HG02973 (cell line): ENCODE results near the gene ANKDD1A.

ENCODE experiments used
- ATAC-seq: cut with Tn5 transposase; IDR thresholded peaks from one replicate; pipeline ENCODE4 v1.9.1; 2021; ENCODE audit warnings: moderate library complexity; ENCODE audit not compliant: unreplicated experiment

ANKDD1A gene

GRCh38 chr15:64895285-64896065 is 16.2 kb upstream of the ANKDD1A start:
- ATAC-seq: no peak

GRCh38 chr15:64896371-64897069 is 15.2 kb upstream of the ANKDD1A start:
- ATAC-seq: no peak

- ATAC-seq: no peak
These were observed 14.2 kb upstream of the ANKDD1A start for GRCh38 chr15:64897345-64897985.

- no peak for ATAC-seq
These were observed 13.3 kb upstream of the ANKDD1A start for GRCh38 chr15:64898406-64898805.

GRCh38 chr15:64901141-64901540 is 10.6 kb upstream of the ANKDD1A start:
- ATAC-seq: no peak

GRCh38 chr15:64901914-64902313 is 9.8 kb upstream of the ANKDD1A start:
- no peak for ATAC-seq

GRCh38 chr15:64902863-64903262 is 8.8 kb upstream of the ANKDD1A start:
- ATAC-seq: no peak

GRCh38 chr15:64903326-64903950 is 8.3 kb upstream of the ANKDD1A start:
- ATAC-seq: no peak

- no peak for ATAC-seq
These were observed 7.5 kb upstream of the ANKDD1A start for GRCh38 chr15:64904189-64904588.

GRCh38 chr15:64905119-64905831 is 6.4 kb upstream of the ANKDD1A start:
- ATAC-seq: no peak

- ATAC-seq: no peak
These were observed 5.8 kb upstream of the ANKDD1A start for GRCh38 chr15:64905941-64906340.

- no peak for ATAC-seq
These were observed 5.3 kb upstream of the ANKDD1A start for GRCh38 chr15:64906402-64906801.

GRCh38 chr15:64907991-64908390 is 3.7 kb upstream of the ANKDD1A start:
- no peak for ATAC-seq

- ATAC-seq: no peak
These were observed 2.2 kb upstream of the ANKDD1A start for GRCh38 chr15:64909546-64909945.

GRCh38 chr15:64912379-64913325 is 950 bp downstream of the ANKDD1A start:
- ATAC-seq: no peak

- no peak for ATAC-seq
These were observed 4.0 kb downstream of the ANKDD1A start for GRCh38 chr15:64915518-64916227.

- no peak for ATAC-seq
These were observed 4.7 kb downstream of the ANKDD1A start for GRCh38 chr15:64916365-64916764.

- no peak for ATAC-seq
These were observed 5.5 kb downstream of the ANKDD1A start for GRCh38 chr15:64917211-64917610.

GRCh38 chr15:64919721-64920120 is 8.0 kb downstream of the ANKDD1A start:
- no peak for ATAC-seq
